GM18519 (cell line): ENCODE measurements around the gene ERCC2.
A peak's percentile ranks its signal among the peaks of the same experiment; 100 is the strongest.
"Not testable (repeated sequence)": the region's sequence is repeated elsewhere in the genome, so short reads cannot be mapped to it uniquely, and the experiment has no call there.

Experiments
- ATAC-seq: cut with Tn5 transposase; IDR thresholded peaks from one replicate; pipeline ENCODE4 v1.9.1; 2021; ENCODE audit warnings: mild to moderate bottlenecking, moderate library complexity; ENCODE audit not compliant: unreplicated experiment, low FRiP score

The ERCC2 gene

DNA sequence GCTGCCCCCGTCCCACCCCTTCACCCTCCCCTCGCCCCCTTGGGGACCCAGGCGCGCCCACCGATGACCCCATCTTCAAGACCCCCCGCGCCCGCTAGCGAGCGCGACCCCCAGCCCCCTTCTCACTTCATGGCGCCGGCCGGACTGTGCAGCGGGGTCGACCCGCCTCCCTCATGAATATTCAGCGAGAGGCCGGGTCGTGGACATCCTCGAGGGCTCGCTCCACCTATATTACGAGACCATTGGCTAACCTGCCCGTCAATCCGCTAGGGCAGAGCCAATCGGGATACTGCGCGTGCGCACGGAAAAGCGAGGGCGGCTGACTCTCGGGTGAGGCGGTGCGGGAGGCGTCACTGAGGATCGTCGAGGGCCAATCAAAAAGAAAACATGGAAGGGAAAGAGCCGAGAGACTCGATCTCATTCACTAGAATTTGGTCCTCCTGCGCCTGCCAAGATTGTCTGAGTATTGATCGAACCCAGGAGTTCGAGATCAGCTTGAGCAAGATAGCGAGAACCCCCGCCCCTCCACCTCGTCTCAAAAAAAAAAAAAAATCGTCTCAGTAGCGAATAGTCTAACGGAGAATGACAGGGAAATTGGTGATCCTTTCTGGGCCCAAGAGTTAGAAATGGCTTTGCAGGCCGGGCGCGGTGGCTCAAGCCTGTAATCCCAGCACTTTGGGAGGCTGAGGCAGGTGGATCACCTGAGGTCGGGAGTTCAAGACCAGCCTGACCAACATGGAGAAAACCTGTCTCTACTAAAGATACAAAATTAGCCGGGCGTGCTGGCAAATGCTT lies at the start of gene ERCC2:
ERCC2 (minus strand) TSS at position 164 of the 795 bp plus-strand sequence; CDS start at position 131, 33 bp downstream.
- ATAC-seq: peak; percentile 92

DNA sequence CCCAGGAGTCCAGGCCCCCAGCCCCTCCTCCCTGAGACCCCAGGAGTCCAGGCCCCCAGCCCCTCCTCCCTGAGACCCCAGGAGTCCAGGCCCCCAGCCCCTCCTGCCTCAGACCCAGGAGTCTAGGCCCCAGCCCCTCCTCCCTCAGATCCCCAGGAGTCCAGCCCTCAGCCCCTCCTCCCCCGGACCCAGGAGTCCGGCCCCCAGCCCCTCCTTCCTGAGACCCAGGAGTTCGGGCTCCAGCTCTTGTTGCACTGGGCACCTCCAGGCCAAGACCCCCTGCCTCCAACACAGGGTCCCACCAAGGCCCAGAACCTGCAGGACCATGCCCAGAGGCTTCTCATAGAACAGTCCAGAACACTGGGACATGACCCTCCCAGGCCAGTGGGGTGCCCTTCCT lies 49.5 kb upstream of the ERCC2 start:
- ATAC-seq: no peak

DNA sequence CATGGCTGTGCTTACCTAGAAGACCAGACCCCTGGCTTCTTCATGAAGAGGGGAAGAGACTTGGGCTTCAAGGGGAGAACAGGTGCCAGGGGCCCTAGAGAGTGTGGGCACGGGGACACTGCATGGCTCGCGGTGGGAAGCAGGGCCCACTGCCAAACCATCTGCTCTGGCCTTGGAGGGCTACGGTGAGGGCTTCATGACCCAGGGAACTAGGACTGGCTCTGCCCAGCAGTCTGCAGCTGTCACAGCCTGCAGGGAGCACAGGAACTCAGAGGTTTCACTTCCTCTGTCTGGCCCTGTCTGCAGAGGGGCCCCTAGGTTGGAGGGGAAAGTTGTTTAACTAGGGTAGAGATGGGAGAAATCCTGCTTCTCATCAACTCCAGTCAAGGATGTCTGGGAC lies 49.0 kb upstream of the ERCC2 start:
- ATAC-seq: no peak

DNA sequence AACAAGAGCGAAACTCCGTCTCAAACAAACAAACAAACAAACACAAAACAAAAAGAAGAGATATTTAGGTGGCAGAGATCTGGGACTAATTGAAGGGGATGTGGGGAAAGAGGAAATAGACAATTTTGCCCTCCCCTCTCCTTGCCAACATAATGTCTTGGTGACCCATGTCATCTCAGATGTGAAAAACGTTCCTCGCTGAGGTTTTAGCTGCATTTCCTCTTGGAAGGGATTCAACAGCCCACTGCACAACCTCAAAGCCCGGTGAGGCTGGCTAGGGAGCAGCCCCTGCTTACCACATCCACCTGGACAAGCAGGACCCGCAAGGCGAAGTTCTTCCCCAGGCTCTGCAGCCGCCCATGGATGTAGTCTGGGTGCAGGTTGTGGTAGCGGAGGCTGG lies 48.4 kb upstream of the ERCC2 start:
- no peak for ATAC-seq

DNA sequence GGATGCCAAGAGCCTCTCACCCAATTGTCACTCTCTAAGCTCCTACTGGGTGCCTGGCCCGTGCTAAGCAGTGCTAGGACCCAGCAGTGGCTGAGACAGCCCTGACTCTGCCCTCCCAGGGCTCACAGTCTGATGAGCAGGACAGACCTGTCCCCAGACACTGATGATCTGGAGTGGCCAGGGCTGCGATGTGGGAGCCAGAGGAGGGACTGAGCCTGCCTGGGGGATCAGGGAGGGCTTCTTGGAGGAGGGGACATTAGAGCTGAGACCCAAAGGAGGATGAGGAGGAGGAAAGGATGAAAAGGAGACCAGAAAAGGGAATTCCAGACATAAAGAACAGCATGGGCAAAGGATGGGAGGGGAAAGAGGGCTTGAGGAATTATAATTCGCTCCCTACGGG lies 46.8 kb upstream of the ERCC2 start:
- ATAC-seq: no peak

DNA sequence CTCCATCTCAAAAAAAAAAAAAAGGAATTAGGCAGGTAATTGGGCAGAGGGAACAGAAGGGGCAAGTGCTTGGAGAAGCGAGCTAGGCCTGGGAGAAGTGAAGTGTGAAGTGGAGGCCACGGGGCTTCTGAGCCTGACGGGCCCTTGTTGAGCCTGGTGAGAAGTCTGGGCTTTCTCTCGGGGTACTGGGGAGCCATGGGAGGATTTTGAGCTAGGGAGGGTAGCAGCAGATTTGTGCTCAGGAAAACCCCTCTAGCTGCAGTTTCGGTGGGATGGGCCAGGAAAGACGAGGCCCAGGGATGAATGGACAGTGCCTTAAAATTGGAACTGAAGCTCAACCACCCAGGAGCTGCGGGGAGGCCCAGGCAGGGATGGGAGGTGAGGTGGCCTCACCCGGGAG lies 44.1 kb upstream of the ERCC2 start:
- no peak for ATAC-seq

DNA sequence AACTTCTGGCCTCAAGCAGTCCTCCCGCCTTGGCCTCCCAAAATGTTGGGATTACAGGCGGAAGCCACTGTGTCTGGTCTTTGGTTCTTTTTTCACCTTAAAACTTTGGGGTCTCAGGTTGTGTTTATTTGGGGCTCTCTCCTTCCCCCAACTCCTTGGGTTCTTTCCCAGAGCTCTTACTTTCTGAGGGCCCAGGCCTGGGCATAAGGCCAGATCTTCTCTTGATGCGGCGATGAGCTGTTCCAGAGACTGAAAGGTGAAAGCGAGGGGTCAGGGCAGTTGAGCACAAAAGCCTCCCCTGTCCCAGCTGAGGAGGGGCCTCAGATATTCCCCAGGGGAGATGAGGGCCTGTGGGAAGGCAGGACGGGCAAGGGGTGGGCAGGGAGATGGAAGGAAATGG lies 43.1 kb upstream of the ERCC2 start:
- no peak for ATAC-seq

DNA sequence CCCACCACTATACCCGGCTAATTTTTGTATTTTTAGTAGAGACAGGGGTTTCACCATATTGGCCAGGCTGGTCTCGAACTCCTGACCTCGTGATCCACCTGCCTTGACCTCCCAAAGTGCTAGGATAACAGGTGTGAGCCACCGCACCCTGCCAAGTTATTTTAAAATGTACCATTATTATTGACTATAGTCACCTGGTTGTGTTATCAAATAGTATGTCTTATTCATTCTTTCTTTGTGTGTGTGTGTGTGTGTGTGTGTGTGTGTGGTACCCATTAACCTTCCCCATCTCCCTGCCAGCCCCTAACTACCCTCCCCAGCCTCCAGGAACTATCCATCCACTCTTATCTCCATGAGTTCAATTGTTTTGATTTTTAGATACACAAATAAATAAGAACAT lies 40.0 kb upstream of the ERCC2 start:
- not testable (repeated sequence) for ATAC-seq

DNA sequence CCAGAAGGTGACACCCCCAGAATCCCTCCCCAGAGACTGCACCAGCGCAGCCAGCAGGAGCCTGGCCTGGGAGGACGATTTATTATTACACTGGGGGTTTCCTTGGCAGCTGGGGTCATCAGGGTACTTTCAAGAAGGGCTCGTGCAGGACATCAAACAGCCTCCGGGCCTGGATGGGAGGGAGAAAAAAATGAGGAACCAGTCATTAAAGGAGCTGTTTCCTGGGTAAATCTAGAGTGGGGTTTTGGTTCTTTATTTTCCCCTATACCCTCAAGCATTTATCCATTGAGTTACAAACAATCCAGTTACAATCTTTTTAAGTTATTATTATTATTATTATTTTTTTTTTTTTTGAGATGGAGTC lies 39.2 kb upstream of the ERCC2 start:
- no peak for ATAC-seq

DNA sequence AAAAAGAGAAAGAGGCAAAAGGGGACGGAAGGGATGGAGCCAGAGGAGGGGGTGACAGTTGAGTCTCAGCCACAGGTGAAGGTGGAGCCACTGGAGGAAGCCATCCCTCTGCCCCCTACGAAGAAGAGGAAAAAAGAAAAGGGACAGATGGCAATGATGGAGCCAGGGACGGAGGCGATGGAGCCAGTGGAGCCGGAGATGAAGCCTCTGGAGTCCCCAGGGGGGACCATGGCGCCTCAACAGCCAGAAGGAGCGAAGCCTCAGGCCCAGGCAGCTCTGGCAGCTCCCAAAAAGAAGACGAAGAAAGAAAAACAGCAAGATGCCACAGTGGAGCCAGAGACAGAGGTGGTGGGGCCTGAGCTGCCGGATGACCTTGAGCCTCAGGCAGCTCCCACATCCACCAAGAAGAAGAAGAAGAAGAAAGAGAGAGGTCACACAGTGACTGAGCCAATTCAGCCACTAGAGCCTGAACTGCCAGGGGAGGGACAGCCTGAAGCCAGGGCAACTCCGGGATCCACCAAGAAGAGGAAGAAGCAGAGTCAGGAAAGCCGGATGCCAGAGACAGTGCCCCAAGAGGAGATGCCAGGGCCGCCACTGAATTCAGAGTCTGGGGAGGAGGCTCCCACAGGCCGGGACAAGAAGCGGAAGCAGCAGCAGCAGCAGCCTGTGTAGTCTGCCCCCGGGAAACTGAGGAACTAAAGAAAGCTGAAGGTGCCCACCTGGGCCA lies 38.6 kb upstream of the ERCC2 start:
- no peak for ATAC-seq

DNA sequence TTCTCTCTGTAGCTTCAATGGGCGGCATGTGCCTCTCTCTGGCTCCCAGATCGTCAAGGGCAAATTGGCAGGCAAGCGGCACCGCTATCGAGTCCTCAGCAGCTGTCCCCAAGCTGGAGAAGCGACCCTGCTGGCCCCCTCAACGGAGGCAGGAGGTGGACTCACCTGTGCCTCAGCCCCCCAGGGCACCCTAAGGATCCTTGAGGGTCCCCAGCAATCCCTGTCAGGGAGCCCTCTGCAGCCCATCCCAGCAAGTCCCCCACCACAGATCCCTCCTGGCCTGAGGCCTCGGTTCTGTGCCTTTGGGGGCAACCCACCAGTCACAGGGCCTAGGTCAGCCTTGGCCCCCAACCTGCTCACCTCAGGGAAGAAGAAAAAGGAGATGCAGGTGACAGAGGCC lies 37.7 kb upstream of the ERCC2 start:
- ATAC-seq: no peak

DNA sequence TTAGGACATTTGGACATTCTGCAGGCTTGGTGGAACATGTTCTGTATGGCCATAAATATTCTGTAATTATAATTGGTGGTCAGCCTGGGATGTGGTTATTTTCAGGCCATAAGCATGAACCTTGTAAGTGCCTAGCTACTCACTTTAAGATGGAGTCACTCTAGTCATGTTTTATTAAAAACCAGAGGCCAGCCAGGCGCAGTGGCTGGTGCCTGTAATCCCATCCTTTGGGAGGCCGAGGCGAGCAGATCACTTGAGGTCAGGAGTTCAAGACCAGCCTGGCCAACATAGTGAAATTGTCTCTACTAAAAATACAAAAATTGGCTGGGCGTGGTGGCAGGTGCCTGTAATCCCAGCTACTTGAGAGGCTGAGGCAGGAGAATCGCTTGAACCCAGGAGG lies 37.2 kb upstream of the ERCC2 start:
- ATAC-seq: not testable (repeated sequence)

DNA sequence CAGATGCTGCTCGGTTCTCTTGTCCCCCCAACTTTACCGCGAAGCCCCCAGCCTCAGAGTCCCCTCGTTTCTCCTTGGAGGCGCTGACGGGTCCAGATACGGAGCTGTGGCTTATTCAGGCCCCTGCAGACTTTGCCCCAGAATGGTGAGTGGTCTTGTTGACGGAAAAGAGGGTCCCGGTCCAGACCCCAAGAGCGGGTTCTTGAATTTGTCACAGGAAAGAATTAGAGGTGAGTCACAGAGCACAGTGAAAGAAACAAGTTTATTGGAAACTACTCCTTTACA lies 36.7 kb upstream of the ERCC2 start:
- no peak for ATAC-seq

DNA sequence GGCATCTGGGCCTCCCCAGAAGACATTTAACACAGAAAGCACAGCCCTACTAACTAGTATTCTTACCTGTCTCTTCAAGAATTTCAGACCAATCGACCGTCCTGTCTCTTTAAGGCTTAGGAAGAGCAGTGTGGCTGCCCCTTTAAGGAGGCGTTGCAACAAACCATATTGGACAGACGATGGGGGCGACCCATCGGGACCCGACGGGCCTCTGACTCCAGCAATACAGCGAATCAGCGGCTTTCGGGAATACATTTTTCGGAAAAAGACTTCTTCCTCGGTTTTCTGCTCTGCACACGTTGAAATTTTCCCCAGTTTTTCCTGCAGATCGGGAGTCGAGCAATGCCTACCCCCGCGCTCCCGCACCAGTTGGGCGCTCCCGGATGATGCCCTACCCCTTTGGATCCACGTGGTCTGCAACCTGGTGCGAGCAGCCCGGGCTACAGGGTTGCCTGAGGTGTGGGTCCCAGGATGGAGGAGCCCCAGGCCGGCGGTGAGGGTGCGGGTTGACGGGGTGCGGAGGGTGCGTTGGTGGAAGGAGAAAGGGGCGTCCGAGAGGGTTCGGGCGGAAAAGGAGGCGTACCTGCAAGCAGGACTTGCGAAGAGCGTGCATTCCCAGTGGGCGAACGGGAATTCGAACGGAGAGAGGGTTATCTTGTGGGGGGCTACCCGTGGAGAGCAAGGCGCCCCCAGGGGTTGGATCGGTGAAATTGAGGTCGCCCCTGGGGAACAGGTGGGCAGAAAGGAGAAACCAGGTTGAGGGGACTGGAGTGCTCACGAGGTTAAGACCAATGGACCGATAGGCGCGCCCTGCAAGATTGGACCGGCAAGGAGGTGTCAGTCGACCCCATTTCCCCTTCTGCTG lies 36.1 kb upstream of the ERCC2 start, which contains the start of gene POLR1G:
POLR1G (plus strand) TSS at position 419 of the 865 bp plus-strand sequence; CDS start at position 472, 53 bp downstream.
- ATAC-seq: peak; percentile 40

DNA sequence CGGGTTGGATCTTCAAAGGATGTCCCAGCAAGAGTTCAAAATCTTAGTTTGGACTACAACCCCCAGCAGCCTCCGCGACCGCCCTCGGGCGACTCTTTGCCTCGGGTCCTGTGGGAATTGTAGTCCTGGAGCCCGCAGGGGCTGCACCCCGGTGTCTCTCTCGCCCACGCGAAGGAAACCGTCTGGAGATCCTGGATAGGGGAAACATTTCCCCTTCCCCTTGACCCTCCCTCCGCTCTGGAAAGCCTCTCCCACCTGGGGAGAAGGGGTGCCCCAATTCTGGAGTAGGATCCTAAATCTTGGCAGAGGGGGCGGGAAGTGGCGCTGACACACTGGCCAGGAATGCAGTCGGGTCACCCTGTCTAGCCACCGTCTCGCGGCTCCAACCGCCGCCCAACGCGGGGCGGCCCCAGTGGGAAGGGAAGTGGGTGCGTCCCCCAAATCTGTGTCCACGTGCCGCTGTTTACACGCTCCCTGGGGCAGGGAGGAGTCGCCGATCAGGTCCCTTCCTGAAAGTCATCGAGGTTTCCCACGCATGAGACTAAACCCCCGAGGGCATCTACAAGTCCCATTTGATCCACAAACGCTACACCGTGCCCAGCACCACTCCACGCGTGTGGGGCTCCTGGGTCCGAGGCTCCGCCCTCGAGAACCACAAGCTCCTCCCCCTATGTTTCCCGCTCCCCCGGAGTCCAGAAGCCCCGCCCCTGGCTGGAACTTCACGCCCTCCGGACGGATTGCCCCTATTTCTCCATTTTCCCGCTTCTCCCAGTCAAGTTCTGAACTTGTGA lies 35.3 kb upstream of the ERCC2 start:
- peak; percentile 27 for ATAC-seq

DNA sequence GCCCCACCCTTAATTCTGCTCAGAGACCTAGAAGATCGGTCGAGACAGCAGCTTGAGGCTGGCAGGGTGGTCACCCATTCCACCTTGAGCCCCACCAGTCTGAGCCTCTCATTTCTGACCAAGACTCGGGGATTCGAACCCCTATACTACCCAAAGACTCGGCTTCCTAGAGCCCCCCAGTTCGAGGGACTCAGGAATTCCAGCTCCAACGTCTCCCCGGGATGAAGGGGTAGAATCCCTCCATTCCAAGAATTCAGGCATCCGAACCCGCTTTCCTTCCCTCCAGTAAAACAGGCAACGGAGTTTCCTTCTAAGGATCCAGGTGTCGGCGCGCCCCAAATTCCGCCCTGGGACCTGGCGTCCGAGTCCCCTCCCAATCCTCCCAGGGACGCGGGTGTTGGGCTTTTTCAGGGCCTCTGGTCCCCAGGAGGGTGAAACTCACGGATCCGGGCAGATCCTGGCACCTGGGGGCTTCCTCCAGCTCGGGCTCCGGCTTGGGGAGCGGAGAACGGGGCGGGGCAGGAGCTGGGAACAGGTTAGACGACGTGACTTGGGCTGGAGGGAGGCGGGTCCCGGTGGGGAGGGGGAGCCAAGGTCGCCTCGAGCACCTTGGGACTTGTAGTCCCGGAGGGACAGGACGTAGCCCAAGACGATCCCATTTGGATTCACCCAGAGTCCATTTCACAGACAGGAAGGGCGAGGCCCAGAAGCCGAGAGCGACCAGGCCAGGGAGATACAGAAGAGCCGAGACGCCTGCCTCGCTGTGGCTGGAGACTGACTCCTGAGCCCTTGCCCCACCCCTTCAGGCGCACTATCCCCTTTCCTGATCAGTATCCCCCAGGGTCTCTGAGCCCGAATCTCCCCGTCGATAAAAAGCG lies 34.4 kb upstream of the ERCC2 start, which contains the start of gene PPP1R13L:
PPP1R13L (minus strand) TSS at position 513 of the 878 bp plus-strand sequence. CDS start 6,751 bp downstream, outside the sequence.
- no peak for ATAC-seq

DNA sequence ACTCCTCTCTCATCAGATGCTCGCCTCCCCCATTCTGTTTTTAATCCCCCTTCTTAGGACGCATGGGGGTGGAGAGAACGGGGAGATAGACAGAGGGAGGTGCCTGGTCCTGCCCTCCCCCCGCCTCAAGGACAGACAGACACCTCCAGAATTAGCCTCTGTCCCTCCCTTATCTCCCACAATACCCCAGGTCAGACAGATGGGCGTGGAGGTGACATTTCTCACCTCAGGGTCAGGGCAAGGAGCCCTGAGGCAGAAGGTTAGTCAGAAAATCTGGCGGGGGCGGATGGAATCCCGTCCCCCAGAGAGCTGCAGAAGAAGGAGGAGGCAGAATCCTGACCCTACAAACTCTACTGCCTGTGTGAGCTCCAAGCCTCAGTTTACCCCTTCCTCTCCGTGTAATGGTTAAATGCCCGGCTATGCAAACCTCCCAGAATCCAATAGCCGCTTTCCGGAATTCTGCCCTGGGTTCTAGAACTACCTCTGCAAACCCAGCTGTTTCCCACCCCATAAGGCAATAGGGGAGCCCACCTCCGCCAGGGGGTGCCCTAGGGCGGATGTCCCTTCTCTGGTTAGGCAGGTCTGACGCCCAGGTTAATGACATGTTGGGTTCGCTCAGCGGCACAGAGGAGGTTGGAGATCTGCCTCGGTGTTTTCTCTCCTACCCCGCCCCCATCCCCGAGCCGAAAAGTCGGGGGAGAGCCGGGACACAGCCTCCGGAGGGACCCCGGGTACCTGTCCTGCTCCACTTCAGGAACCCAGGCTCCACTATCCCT lies 33.6 kb upstream of the ERCC2 start:
- ATAC-seq: no peak

DNA sequence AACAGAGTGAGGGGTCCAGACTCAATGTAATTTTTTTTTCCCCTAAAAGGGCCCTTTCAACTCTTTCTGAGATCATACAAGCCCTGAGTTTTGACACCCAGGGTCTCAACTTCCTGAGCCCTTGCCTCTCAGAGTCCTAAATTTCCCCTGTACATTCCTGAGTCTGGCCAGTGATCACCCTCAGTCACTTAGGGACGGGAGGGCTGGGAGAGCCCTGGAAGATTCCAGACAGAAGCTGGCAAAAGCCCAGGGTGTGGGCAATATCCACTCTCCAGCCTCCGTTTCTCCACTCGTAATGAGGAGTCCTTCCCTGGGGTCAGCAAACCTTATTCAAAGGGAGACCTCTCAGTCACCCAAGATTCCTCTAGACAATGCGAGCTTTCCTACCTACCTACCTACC lies 32.9 kb upstream of the ERCC2 start:
- no peak for ATAC-seq
